Sigmoid colon (tissue), 4 donors: ENCODE results near the gene JOSD2.

ENCODE experiments used
- POLR2A ChIP-seq, 2 donors: fragments of 450-650 bp; IDR thresholded peaks; one replicate each; pipeline ENCODE4 v1.6.1; 2016; ENCODE audit warnings: antibody characterized with exemption in 2 of 2, mild to moderate bottlenecking in 2 of 2, moderate library complexity in 2 of 2
- POLR2AphosphoS5 ChIP-seq, 4 donors: sonication (generic); formaldehyde crosslinking; IDR thresholded peaks; one replicate each; pipeline ENCODE4 v1.6.1; 2017; ENCODE audit warnings: antibody characterized with exemption in 4 of 4
- TF ChIP-seq, protein P1 (sequence below), 4 experiments: fragments of 450-650 bp in 3 of 4; fragments of 200-600 bp in 1 of 4; IDR thresholded peaks; one replicate each; pipeline ENCODE4 v1.5.1; 2016 to 2019; ENCODE audit warnings: antibody characterized with exemption in 4 of 4, mild to moderate bottlenecking in 3 of 4, moderate library complexity in 2 of 4

DNA sequence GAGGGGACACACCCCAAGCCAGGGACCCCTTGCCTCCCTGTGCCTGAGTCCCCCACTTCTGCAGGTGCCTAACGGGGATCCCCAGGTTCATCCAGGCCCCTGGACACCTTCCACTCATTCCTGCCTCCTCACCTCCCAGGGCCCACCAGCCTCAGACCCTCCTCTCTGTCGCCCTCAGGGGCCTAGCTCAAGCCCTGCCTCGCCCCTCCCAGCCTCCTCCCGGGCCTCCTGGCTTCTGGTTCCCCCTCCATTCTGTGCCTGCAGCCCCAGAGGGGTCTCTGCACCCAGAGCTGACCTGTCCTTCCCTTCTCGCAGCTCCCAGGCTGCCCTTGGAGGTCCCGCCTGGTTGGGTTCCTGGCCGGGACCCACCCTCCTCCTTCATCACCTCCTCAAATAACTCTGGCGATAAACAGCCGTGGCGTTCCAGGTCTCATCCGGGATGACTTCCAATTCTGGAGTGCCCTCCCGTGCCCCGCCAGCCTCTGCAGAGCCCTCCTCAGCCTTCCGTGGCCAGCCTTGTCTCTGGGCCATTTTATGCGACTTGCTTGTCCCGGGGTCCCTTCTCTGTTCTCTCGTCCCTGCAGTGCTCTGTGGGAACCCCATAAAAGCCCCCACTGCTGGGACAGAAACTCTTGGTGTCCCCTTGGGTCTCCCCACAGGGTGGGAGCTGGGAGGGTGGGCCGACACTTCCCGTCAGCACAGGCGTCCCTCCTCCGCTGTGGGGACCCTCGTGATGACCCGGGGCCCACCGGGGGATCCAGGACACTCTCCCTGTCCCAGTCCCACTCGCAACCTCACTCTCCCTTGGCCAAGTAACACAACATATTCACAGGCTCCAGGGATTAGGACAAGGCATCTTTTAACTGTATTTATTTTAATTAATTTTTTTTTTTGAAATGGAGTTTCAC, 9.2 kb downstream of the JOSD2 start:
- TF ChIP-seq, protein P1, sequence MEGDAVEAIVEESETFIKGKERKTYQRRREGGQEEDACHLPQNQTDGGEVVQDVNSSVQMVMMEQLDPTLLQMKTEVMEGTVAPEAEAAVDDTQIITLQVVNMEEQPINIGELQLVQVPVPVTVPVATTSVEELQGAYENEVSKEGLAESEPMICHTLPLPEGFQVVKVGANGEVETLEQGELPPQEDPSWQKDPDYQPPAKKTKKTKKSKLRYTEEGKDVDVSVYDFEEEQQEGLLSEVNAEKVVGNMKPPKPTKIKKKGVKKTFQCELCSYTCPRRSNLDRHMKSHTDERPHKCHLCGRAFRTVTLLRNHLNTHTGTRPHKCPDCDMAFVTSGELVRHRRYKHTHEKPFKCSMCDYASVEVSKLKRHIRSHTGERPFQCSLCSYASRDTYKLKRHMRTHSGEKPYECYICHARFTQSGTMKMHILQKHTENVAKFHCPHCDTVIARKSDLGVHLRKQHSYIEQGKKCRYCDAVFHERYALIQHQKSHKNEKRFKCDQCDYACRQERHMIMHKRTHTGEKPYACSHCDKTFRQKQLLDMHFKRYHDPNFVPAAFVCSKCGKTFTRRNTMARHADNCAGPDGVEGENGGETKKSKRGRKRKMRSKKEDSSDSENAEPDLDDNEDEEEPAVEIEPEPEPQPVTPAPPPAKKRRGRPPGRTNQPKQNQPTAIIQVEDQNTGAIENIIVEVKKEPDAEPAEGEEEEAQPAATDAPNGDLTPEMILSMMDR (IDR thresholded peaks at IDR 0.05): no peak
- TF ChIP-seq POLR2A (IDR thresholded peaks at IDR 0.05): no peak
- TF ChIP-seq POLR2AphosphoS5 (IDR thresholded peaks at IDR 0.05): no peak
